Endothelial cell of umbilical vein (primary cell): ENCODE results near the gene DDA1. TPM values are rescaled to one million over a fixed set of nuclear protein-coding genes. Genes with fewer than 3 reads are reported as not detected.

ENCODE experiments used
- BruUV-seq: library from RNA; stranded (reverse); fragments of 400-500 nt; replicated peaks from 2 replicates; lab custom pipeline; 2021; lab: Mats Ljungman, UMichigan
- CTCF ChIA-PET: fragments of 300-600, 350-600 bp; sonication (Branson Sonifier 250); formaldehyde crosslinking; loops from one replicate; lab custom pipeline; 2021; ENCODE audit warnings: antibody characterized with exemption, inconsistent platforms; lab: Charles Lee
- POLR2A ChIA-PET: fragments of 300-600, 350-600 bp; sonication (Branson Sonifier 250); formaldehyde crosslinking; loops from one replicate; lab custom pipeline; 2021; ENCODE audit warnings: antibody characterized with exemption, inconsistent platforms; lab: Charles Lee
- DNase-seq: peaks from one replicate; pipeline ENCODE4 v3.0.0-alpha.2; 2011; ENCODE audit warnings: low read depth, low spot score
- FAIRE-seq: peaks from 2 replicates; lab custom pipeline; 2011; peaks lifted over from hg19 to GRCh38; lab: Jason Lieb, UNC
- H2AFZ ChIP-seq: 2 replicates; pipeline ENCODE4 v1.6.0; 2012; ENCODE audit warnings: low read depth, low read length, control low read depth, inconsistent platforms
- H3K27ac ChIP-seq: 2 replicates; pipeline ENCODE4 v1.5.1; 2011; ENCODE audit warnings: low read depth, mild to moderate bottlenecking, control low read depth, low read length, moderate library complexity; ENCODE audit not compliant: insufficient read depth
- H3K27me3 ChIP-seq, 2 experiments: 2 replicates each; pipeline versions ENCODE4 v1.6.0 to v1.6.1; 2011; ENCODE audit warnings: low read length in 2 of 2, mixed read lengths in 1 of 2; ENCODE audit not compliant: control insufficient read depth in 2 of 2, insufficient read depth in 2 of 2
- H3K36me3 ChIP-seq, 2 experiments: 2 replicates in 1 of 2; 3 replicates in 1 of 2; pipeline ENCODE4 v1.5.1; 2011; ENCODE audit warnings: low read length in 2 of 2, mild to moderate bottlenecking in 1 of 2, moderate library complexity in 1 of 2; ENCODE audit not compliant: control insufficient read depth in 2 of 2, insufficient read depth in 2 of 2; ENCODE audit errors: extremely low read depth in 1 of 2
- H3K4me1 ChIP-seq: 3 replicates; pipeline ENCODE4 v1.5.1; 2011; ENCODE audit warnings: mild to moderate bottlenecking, low read length; ENCODE audit not compliant: control insufficient read depth, insufficient read depth; ENCODE audit errors: extremely low read depth
- H3K4me2 ChIP-seq: 2 replicates; pipeline ENCODE4 v1.6.1; 2011; ENCODE audit warnings: low read length, control low read depth, mixed read lengths; ENCODE audit not compliant: insufficient read depth
- H3K4me3 ChIP-seq, 3 experiments: fragments of 200-600 bp in 1 of 3; sonication (generic), shearing (Covaris generic) in 1 of 3; replicated peaks in 1 of 3; 2 replicates each; pipeline ENCODE4 v1.5.1; 2011 to 2016; ENCODE audit warnings: control low read depth in 3 of 3, low read length in 3 of 3, mild to moderate bottlenecking in 2 of 3, inconsistent platforms in 1 of 3, low read depth in 1 of 3, moderate library complexity in 1 of 3; ENCODE audit not compliant: insufficient read depth in 1 of 3
- H3K79me2 ChIP-seq: 2 replicates; pipeline ENCODE4 v1.6.0; 2012; ENCODE audit warnings: low read length, inconsistent platforms; ENCODE audit not compliant: control insufficient read depth, insufficient read depth
- H3K9ac ChIP-seq: replicated peaks from 2 replicates; pipeline ENCODE3; 2011; ENCODE audit warnings: low read length, control low read depth; ENCODE audit not compliant: insufficient read depth; ENCODE audit errors: extremely low read depth
- H3K9me1 ChIP-seq: replicated peaks from 3 replicates; pipeline ENCODE4 v1.6.0; 2011; ENCODE audit warnings: mild to moderate bottlenecking, low read length; ENCODE audit not compliant: control insufficient read depth, insufficient read depth; ENCODE audit errors: extremely low read depth
- H3K9me3 ChIP-seq: replicated peaks from 2 replicates; pipeline ENCODE4 v1.5.1; 2012; ENCODE audit warnings: low read length, inconsistent platforms; ENCODE audit not compliant: control insufficient read depth, insufficient read depth
- H4K20me1 ChIP-seq: replicated peaks from 2 replicates; pipeline ENCODE3; 2011; ENCODE audit warnings: mild to moderate bottlenecking, low read length; ENCODE audit not compliant: control insufficient read depth, insufficient read depth; ENCODE audit errors: extremely low read depth
- EZH2 ChIP-seq: IDR thresholded peaks from 2 replicates; pipeline ENCODE4 v1.6.1; 2012; ENCODE audit warnings: borderline replicate concordance, low read depth, mild to moderate bottlenecking, moderate library complexity, low read length, inconsistent platforms; ENCODE audit not compliant: severe bottlenecking
- FOS ChIP-seq: IDR thresholded peaks from 2 replicates; pipeline ENCODE4 v1.6.1; 2011; ENCODE audit warnings: mild to moderate bottlenecking, low read length, moderate library complexity, borderline replicate concordance; ENCODE audit not compliant: insufficient read depth
- GATA2 ChIP-seq: IDR thresholded peaks from 2 replicates; pipeline ENCODE4 v1.7.0; 2011; ENCODE audit warnings: low read depth, mild to moderate bottlenecking, moderate library complexity, mixed read lengths, low read length; ENCODE audit not compliant: insufficient read length, insufficient read depth
- JUN ChIP-seq: IDR thresholded peaks from 2 replicates; pipeline ENCODE4 v1.6.1; 2011; ENCODE audit warnings: borderline replicate concordance, low read depth; ENCODE audit not compliant: insufficient read length, insufficient read depth
- MYC ChIP-seq: IDR thresholded peaks from one replicate; pipeline ENCODE4 v1.6.1; 2011; ENCODE audit warnings: mild to moderate bottlenecking, low read depth, low read length
- POLR2A ChIP-seq: IDR thresholded peaks from 2 replicates; pipeline ENCODE4 v1.6.1; 2012; ENCODE audit warnings: low read depth, mild to moderate bottlenecking, control low read depth, low read length
- POLR2AphosphoS5 ChIP-seq: IDR thresholded peaks from 2 replicates; pipeline ENCODE4 v1.6.1; 2012; ENCODE audit warnings: low read depth, mild to moderate bottlenecking, control low read depth, low read length, moderate library complexity; ENCODE audit not compliant: insufficient read depth
- dilution Hi-C: fragments of 300-500 bp; cut with MboI; formaldehyde crosslinking; loops from one replicate; pipeline ENCODE4 v1.15.0; 2019; ENCODE audit warnings: low sequenced_read_pairs; ENCODE audit not compliant: extremely low pct_ligation_motif_present
- intact Hi-C: fragments of 100-400 bp; cut with micrococcal nuclease; formaldehyde crosslinking; loops from one replicate; pipeline ENCODE4 v1.10.0; 2022
- polyA plus RNA-seq, 4 experiments: library from polyadenylated mRNA; depleted of rRNA in 3 of 4; stranded (reverse) in 3 of 4; unstranded in 1 of 4; fragments of >200 nt; gene quantifications; 2 replicates each; pipeline versions ENCODE4 v1.2.1 to v1.2.3, GENCODE V29; 2011 to 2012; ENCODE audit warnings: missing spikeins in 1 of 4
- total RNA-seq: library from RNA; stranded (reverse); gene quantifications from 2 replicates; pipeline ENCODE4 v1.2.3, GENCODE V29; 2021
- TF ChIP-seq, protein P1 (sequence below): IDR thresholded peaks from 2 replicates; pipeline ENCODE4 v1.6.1; 2011; ENCODE audit not compliant: insufficient read depth, insufficient read length
- TF ChIP-seq, protein P2 (sequence below), 2 donors: IDR thresholded peaks; 1 replicate in 1 of 2; 2 replicates in 1 of 2; pipeline ENCODE4 v1.5.1; 2011; ENCODE audit warnings: low read length in 2 of 2, mild to moderate bottlenecking in 2 of 2, moderate library complexity in 2 of 2, control low read depth in 1 of 2, inconsistent platforms in 1 of 2, low read depth in 1 of 2; ENCODE audit not compliant: insufficient read depth in 1 of 2; ENCODE audit errors: extremely low read depth in 1 of 2

Gene DDA1
- total and polyA plus RNA-seq, 2 donors (not counting 3 experiments of a cell fraction or from before 2014, with no cell fraction given) = 52.9 to 64.7 TPM

DNA sequence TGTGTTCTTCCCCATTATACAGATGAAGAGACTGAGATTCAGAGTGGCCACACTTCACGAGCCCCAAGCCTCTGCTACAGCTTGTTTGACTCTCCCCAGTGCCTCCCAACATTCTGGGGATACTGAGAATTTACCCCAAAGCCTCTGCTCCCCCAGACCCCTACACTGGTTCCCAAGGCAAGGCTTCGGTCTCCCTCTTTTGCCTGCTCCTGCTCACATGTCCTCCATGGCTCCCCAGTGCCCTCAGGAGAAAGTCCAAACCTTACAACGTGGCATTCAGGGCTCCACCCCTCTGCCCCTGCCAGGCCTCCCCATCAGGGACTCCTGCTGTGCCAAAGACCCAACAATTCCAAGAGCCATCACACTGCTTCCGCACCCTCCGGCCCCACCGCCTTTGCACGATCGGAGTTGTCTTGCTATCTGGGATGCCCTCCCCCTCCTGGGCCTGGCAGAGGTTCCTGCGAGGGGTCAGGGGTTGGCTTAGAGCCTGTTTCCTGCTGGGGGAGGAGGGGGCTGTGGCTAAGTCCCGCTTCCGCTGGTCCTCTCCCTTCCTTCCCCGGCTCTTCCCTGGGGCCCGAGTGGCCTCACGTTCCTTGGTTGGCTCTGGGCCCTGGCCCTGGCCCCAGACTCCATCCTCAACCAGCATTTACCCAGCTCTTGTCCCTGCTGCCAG lies 43.4 kb downstream of the DDA1 start:
- FAIRE-seq = peak; percentile 58
- Histone ChIP-seq H3K4me2 (no peak overlapping the region), H3K9me3 (no peaks in the 10 kb centered on the region), H3K4me3 (no peak overlapping the region), H3K9ac (no peak overlapping the region), H2AFZ (peak overlapping the region; percentile 66), H3K27me3 (no peaks in the 10 kb centered on the region), H3K79me2 (no peaks in the 10 kb centered on the region), H4K20me1 (no peaks in the 10 kb centered on the region), H3K36me3 (no peaks in the 10 kb centered on the region), H3K27ac (no peak overlapping the region), H3K9me1 (no peaks in the 10 kb centered on the region), H3K4me1 (peaks cover 26% of the 10 kb centered on the region)
- dilution Hi-C loops (no loop called here), intact Hi-C loops (no loop called here)
- peak; percentile 20 for DNase-seq
- TF ChIP-seq, protein P1, sequence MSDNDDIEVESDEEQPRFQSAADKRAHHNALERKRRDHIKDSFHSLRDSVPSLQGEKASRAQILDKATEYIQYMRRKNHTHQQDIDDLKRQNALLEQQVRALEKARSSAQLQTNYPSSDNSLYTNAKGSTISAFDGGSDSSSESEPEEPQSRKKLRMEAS = no peak
- TF ChIP-seq, protein P2, sequence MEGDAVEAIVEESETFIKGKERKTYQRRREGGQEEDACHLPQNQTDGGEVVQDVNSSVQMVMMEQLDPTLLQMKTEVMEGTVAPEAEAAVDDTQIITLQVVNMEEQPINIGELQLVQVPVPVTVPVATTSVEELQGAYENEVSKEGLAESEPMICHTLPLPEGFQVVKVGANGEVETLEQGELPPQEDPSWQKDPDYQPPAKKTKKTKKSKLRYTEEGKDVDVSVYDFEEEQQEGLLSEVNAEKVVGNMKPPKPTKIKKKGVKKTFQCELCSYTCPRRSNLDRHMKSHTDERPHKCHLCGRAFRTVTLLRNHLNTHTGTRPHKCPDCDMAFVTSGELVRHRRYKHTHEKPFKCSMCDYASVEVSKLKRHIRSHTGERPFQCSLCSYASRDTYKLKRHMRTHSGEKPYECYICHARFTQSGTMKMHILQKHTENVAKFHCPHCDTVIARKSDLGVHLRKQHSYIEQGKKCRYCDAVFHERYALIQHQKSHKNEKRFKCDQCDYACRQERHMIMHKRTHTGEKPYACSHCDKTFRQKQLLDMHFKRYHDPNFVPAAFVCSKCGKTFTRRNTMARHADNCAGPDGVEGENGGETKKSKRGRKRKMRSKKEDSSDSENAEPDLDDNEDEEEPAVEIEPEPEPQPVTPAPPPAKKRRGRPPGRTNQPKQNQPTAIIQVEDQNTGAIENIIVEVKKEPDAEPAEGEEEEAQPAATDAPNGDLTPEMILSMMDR (IDR thresholded peaks at IDR 0.05; ENCODE audit: extremely low read depth in 1 of 2, insufficient read depth in 1 of 2, low read depth in 1 of 2, low read length in 2 of 2) = no peak
- TF ChIP-seq POLR2AphosphoS5 = peak; percentile 62
- ChIA-PET CTCF (interaction anchor here (0.7 to 1.4 kb wide), 4 partner anchors 14 to 39 kb away, joined by 3 to 11 read pairs (median 4); no protein-coding TSS in a partner anchor), POLR2A (interaction anchor here (0.6 kb wide), 1 partner anchor 14 kb away, joined by 3 read pairs; no protein-coding TSS in a partner anchor)
- BruUV-seq = no TSS peak

DNA sequence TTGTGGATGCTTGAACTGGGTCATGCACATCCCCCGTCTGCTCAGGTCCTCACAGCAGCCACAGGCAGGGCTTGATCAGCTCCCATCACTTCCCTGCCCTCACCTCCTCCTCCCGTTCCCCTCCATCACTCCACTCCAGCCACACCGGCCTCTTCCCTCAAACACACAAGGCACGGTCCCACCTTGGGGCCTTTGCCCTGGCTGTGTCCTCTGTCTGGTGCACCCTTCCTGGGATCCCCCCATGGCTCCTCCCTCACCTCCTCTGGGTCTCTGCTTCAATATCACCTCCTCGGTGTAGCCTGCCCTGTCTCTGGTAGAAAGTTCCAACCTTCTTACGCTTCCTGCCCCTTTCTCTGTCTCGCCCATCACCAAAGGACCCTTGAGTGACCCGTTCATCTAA lies 44.0 kb downstream of the DDA1 start:
- H3K9me1 ChIP-seq = no peaks in the 10 kb centered on the region
- no peak overlapping the region for H3K9ac ChIP-seq
- ChIA-PET POLR2A (no interaction called here), CTCF (interaction anchor here (0.7 to 1.4 kb wide), 4 partner anchors 14 to 38 kb away, joined by 3 to 11 read pairs (median 4); no protein-coding TSS in a partner anchor)
- H3K36me3 ChIP-seq = no peaks in the 10 kb centered on the region
- no peaks in the 10 kb centered on the region for H3K9me3 ChIP-seq
- dilution Hi-C loops = no loop called here
- H3K4me2 ChIP-seq = no peak overlapping the region
- DNase-seq = no peak
- no peaks in the 10 kb centered on the region for H4K20me1 ChIP-seq
- H3K79me2 ChIP-seq = no peaks in the 10 kb centered on the region
- no peak for TF ChIP-seq MYC
- TF ChIP-seq JUN = no peak
- TF ChIP-seq GATA2 = no peak
- TF ChIP-seq POLR2AphosphoS5 = no peak
- TF ChIP-seq EZH2 = no peak
- TF ChIP-seq, protein P1 = no peak
- no peak for TF ChIP-seq FOS
- TF ChIP-seq, protein P2 (IDR thresholded peaks at IDR 0.05; ENCODE audit: extremely low read depth in 1 of 2, insufficient read depth in 1 of 2, low read depth in 1 of 2, low read length in 2 of 2) = no peak
- TF ChIP-seq POLR2A = no peak
- no peaks in the 10 kb centered on the region for H3K27me3 ChIP-seq
- H3K27ac ChIP-seq = no peak overlapping the region
- intact Hi-C loops = no loop called here
- H2AFZ ChIP-seq = peak overlapping the region; percentile 66
- FAIRE-seq = no peak
- no TSS peak for BruUV-seq
- peaks cover 20% of the 10 kb centered on the region for H3K4me1 ChIP-seq
- no peak overlapping the region for H3K4me3 ChIP-seq
